ENCODE results near the gene TM4SF20. TPM values are rescaled to one million over a fixed set of nuclear protein-coding genes. Genes with fewer than 3 reads are reported as not detected.

TM4SF20 gene
- total RNA-seq, 1 donor from 2014 or later, result not detected

- no peak for TF ChIP-seq CTCF (IDR thresholded peaks at IDR 0.05; ENCODE audit: insufficient read depth, low read length, severe bottlenecking)
- no peak overlapping the region for H3K4me3 ChIP-seq (ENCODE audit: low read depth, low read length)
- FAIRE-seq (no peak), DNase-seq (ENCODE audit: low read depth) (peak; percentile 98)
- no peaks in the 10 kb centered on the region for H3K36me3 ChIP-seq (ENCODE audit: control insufficient read depth, insufficient read depth, low read length)
- H3K27me3 ChIP-seq (ENCODE audit: control insufficient read depth, insufficient read depth, low read length), result no peaks in the 10 kb centered on the region
Observed at GRCh38 chr2:227411320-227411989, 32.3 kb upstream of the TM4SF20 start.

GRCh38 chr2:227410191-227410590 is 31.1 kb upstream of the TM4SF20 start:
- FAIRE-seq (no peak), DNase-seq (ENCODE audit: low read depth) (no peak)
- TF ChIP-seq CTCF (IDR thresholded peaks at IDR 0.05; ENCODE audit: insufficient read depth, low read length, severe bottlenecking), result no peak
- Histone ChIP-seq H3K27me3 (ENCODE audit: control insufficient read depth, insufficient read depth, low read length) (no peaks in the 10 kb centered on the region), H3K4me3 (ENCODE audit: low read depth, low read length) (no peak overlapping the region), H3K36me3 (ENCODE audit: control insufficient read depth, insufficient read depth, low read length) (no peaks in the 10 kb centered on the region)

GRCh38 chr2:227407591-227408151 is 28.6 kb upstream of the TM4SF20 start:
- no peak for FAIRE-seq
- TF ChIP-seq CTCF (IDR thresholded peaks at IDR 0.05; ENCODE audit: insufficient read depth, low read length, severe bottlenecking), result no peak
- no peaks in the 10 kb centered on the region for H3K36me3 ChIP-seq (ENCODE audit: control insufficient read depth, insufficient read depth, low read length)
- H3K4me3 ChIP-seq (ENCODE audit: low read depth, low read length), result no peak overlapping the region
- no peak for DNase-seq (ENCODE audit: low read depth)
- H3K27me3 ChIP-seq (ENCODE audit: control insufficient read depth, insufficient read depth, low read length), result no peaks in the 10 kb centered on the region

- Histone ChIP-seq H3K36me3 (ENCODE audit: control insufficient read depth, insufficient read depth, low read length) (no peaks in the 10 kb centered on the region), H3K27me3 (ENCODE audit: control insufficient read depth, insufficient read depth, low read length) (no peaks in the 10 kb centered on the region), H3K4me3 (ENCODE audit: low read depth, low read length) (no peak overlapping the region)
- peak; percentile 99 for DNase-seq (ENCODE audit: low read depth)
- FAIRE-seq, result no peak
- peak; percentile 72 for TF ChIP-seq CTCF (IDR thresholded peaks at IDR 0.05; ENCODE audit: insufficient read depth, low read length, severe bottlenecking)
Observed at GRCh38 chr2:227406177-227407031, 27.3 kb upstream of the TM4SF20 start.

GRCh38 chr2:227404585-227405271 is 25.6 kb upstream of the TM4SF20 start:
- Histone ChIP-seq H3K4me3 (ENCODE audit: low read depth, low read length) (no peak overlapping the region), H3K27me3 (ENCODE audit: control insufficient read depth, insufficient read depth, low read length) (no peaks in the 10 kb centered on the region), H3K36me3 (ENCODE audit: control insufficient read depth, insufficient read depth, low read length) (no peaks in the 10 kb centered on the region)
- no peak for DNase-seq (ENCODE audit: low read depth)
- FAIRE-seq, result no peak
- TF ChIP-seq CTCF (IDR thresholded peaks at IDR 0.05; ENCODE audit: insufficient read depth, low read length, severe bottlenecking), result no peak
